Erythroblast (primary cell): ENCODE measurements around the gene ANKRD63.

Source experiments
- DNase-seq, 2 experiments: peaks; one replicate each; lab custom pipeline; 2025; lab: John Stamatoyannopoulos, UW
- GATA1 ChIP-seq: IDR thresholded peaks from 2 replicates; pipeline ENCODE4 v1.6.1; 2011; ENCODE audit warnings: low read depth, mild to moderate bottlenecking, control low read depth, low read length, moderate library complexity
- POLR2A ChIP-seq: IDR thresholded peaks from 2 replicates; pipeline ENCODE4 v1.6.1; 2011; ENCODE audit warnings: mild to moderate bottlenecking, low read length

ANKRD63 gene

GRCh38 chr15:40295297-40295696 is 12.4 kb upstream of the ANKRD63 start:
- no peak for DNase-seq
- TF ChIP-seq GATA1, result no peak

GRCh38 chr15:40293905-40294895 is 11.3 kb upstream of the ANKRD63 start:
- TF ChIP-seq GATA1, result no peak
- TF ChIP-seq POLR2A, result no peak
- DNase-seq, result no peak

- DNase-seq, result no peak
- TF ChIP-seq POLR2A (no peak), GATA1 (no peak)
Measured at GRCh38 chr15:40293006-40293405, 10.1 kb upstream of the ANKRD63 start.

- no peak for DNase-seq
- TF ChIP-seq POLR2A (no peak), GATA1 (no peak)
Measured at GRCh38 chr15:40292246-40292645, 9.4 kb upstream of the ANKRD63 start.

- TF ChIP-seq GATA1 (no peak), POLR2A (no peak)
- no peak for DNase-seq
Measured at GRCh38 chr15:40290918-40291574, 8.2 kb upstream of the ANKRD63 start.

GRCh38 chr15:40290545-40290917 is 7.7 kb upstream of the ANKRD63 start:
- no peak for DNase-seq
- TF ChIP-seq GATA1 (no peak), POLR2A (no peak)

- no peak for TF ChIP-seq POLR2A
- no peak for TF ChIP-seq GATA1
Measured at GRCh38 chr15:40289140-40289775, 6.4 kb upstream of the ANKRD63 start.

GRCh38 chr15:40287968-40288367 is 5.1 kb upstream of the ANKRD63 start:
- DNase-seq, result no peak
- TF ChIP-seq POLR2A, result no peak
- no peak for TF ChIP-seq GATA1

More at GRCh38 chr15:40289140-40289775, 6.4 kb upstream of the ANKRD63 start:
- DNase-seq, result no peak

- no peak for DNase-seq
- TF ChIP-seq GATA1, result no peak
- no peak for TF ChIP-seq POLR2A
Measured at GRCh38 chr15:40287505-40287904, 4.6 kb upstream of the ANKRD63 start.

GRCh38 chr15:40286794-40287193 is 3.9 kb upstream of the ANKRD63 start:
- no peak for TF ChIP-seq POLR2A
- DNase-seq, result no peak

- TF ChIP-seq POLR2A (no peak), GATA1 (no peak)
- no peak for DNase-seq
Measured at GRCh38 chr15:40286061-40286532, 3.2 kb upstream of the ANKRD63 start.

GRCh38 chr15:40285554-40286011 is 2.7 kb upstream of the ANKRD63 start:
- DNase-seq, result no peak
- TF ChIP-seq POLR2A (no peak), GATA1 (no peak)

GRCh38 chr15:40285151-40285550 is 2.3 kb upstream of the ANKRD63 start:
- no peak for DNase-seq
- TF ChIP-seq GATA1 (no peak), POLR2A (no peak)

- DNase-seq, result no peak
- no peak for TF ChIP-seq POLR2A
- no peak for TF ChIP-seq GATA1
Measured at GRCh38 chr15:40283615-40284300, 894 bp upstream of the ANKRD63 start.
